NT2/D1 (cell line): ENCODE data around the gene NNMT.

Source experiments
- SUZ12 ChIP-seq: IDR thresholded peaks from 2 replicates; pipeline ENCODE4 v1.6.1; 2011; ENCODE audit not compliant: insufficient read length, insufficient read depth; ENCODE audit errors: extremely low read depth
- ZNF274 ChIP-seq: IDR thresholded peaks from 2 replicates; pipeline ENCODE4 v1.6.1; 2011; ENCODE audit warnings: mild to moderate bottlenecking, low read depth, low read length

DNA sequence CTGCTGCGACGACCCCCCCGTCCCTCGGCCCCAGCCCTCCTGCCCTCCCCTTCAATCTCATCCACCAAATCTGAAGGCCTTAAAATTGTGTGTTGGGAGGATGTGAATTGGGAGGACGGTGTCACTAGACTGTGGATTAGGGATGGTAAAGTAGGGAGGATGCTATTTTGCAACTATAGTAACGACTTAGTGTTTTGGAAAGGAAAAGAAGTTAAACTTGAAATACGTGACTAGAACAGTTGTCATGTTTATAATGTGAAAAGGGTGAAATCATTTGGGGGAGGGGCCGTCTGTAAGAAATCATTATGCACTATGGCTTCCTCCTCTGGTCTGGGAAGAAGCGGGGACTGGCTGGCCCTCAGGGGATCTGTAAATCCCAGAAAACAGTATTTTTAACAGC lies 43.4 kb upstream of the NNMT start:
- TF ChIP-seq ZNF274 (no peak), SUZ12 (no peak)
